Measurements from ENCODE around the gene PEX14. TPM values are rescaled to one million over a fixed set of nuclear protein-coding genes. Genes with fewer than 3 reads are reported as not detected.

Gene PEX14
- total RNA-seq, 2 experiments from 2014 or later, result 13.3 to 14.8 TPM

GRCh38 chr1:10673109-10673711 lies 198.5 kb downstream of the PEX14 start:
- no peak overlapping the region for H3K4me3 ChIP-seq (ENCODE audit: low read length)
- no peak for TF ChIP-seq CTCF (IDR thresholded peaks at IDR 0.05)
- CTCF ChIA-PET, result no interaction called here

GRCh38 chr1:10674222-10674621 lies 199.5 kb downstream of the PEX14 start:
- no peak overlapping the region for H3K27ac ChIP-seq (ENCODE audit: low read depth in 1 of 2, low read length in 2 of 2)
- POLR2A ChIA-PET, result no interaction called here
- intact Hi-C loops (cut with DNase I, micrococcal nuclease), result no loop called here
- ATAC-seq (ENCODE audit: poor library complexity) (no peak), DNase-seq (no peak)
- H3K36me3 ChIP-seq (ENCODE audit: insufficient read depth, low read length), result no peaks in the 10 kb centered on the region
- no peaks in the 10 kb centered on the region for H3K4me1 ChIP-seq (ENCODE audit: insufficient read depth, low read length)
- Mint-ChIP-seq H3K36me3 (ENCODE audit: low read depth) (no peaks in the 10 kb centered on the region), H3K27ac (no peak overlapping the region), H3K27me3 (no peaks in the 10 kb centered on the region), H3K4me3 (no peak overlapping the region), H3K9me3 (no peaks in the 10 kb centered on the region), H3K4me1 (ENCODE audit: low read depth) (no peaks in the 10 kb centered on the region)
- no peak for TF ChIP-seq CTCF (IDR thresholded peaks at IDR 0.05)
- H3K27me3 ChIP-seq (ENCODE audit: control insufficient read depth in 1 of 2, insufficient read depth in 2 of 2, low read length in 2 of 2), result no peaks in the 10 kb centered on the region
- H3K9me3 ChIP-seq (ENCODE audit: control insufficient read depth in 1 of 2, insufficient read depth in 1 of 2, low read length in 2 of 2), result no peaks in the 10 kb centered on the region
- H3K4me3 ChIP-seq (ENCODE audit: low read length), result no peak overlapping the region
- CTCF ChIA-PET, result no interaction called here

More at GRCh38 chr1:10673109-10673711, 198.5 kb downstream of the PEX14 start:
- Histone ChIP-seq H3K36me3 (ENCODE audit: insufficient read depth, low read length) (no peaks in the 10 kb centered on the region), H3K27me3 (ENCODE audit: control insufficient read depth in 1 of 2, insufficient read depth in 2 of 2, low read length in 2 of 2) (no peaks in the 10 kb centered on the region), H3K9me3 (ENCODE audit: control insufficient read depth in 1 of 2, insufficient read depth in 1 of 2, low read length in 2 of 2) (no peaks in the 10 kb centered on the region), H3K27ac (ENCODE audit: low read depth in 1 of 2, low read length in 2 of 2) (no peak overlapping the region), H3K4me1 (ENCODE audit: insufficient read depth, low read length) (no peaks in the 10 kb centered on the region)
- intact Hi-C loops (cut with DNase I, micrococcal nuclease), result no loop called here
- H3K4me3 Mint-ChIP-seq, result no peak overlapping the region
- H3K27ac Mint-ChIP-seq, result no peak overlapping the region
- H3K36me3 Mint-ChIP-seq (ENCODE audit: low read depth), result no peaks in the 10 kb centered on the region
- DNase-seq (no peak), ATAC-seq (ENCODE audit: poor library complexity) (no peak)
- H3K4me1 Mint-ChIP-seq (ENCODE audit: low read depth), result no peaks in the 10 kb centered on the region
- POLR2A ChIA-PET, result no interaction called here
- H3K9me3 Mint-ChIP-seq, result no peaks in the 10 kb centered on the region
- no peaks in the 10 kb centered on the region for H3K27me3 Mint-ChIP-seq

GRCh38 chr1:10674700-10675609 lies 200.2 kb downstream of the PEX14 start:
- Mint-ChIP-seq H3K4me3 (no peak overlapping the region), H3K4me1 (ENCODE audit: low read depth) (no peaks in the 10 kb centered on the region), H3K27ac (no peak overlapping the region), H3K36me3 (ENCODE audit: low read depth) (no peaks in the 10 kb centered on the region), H3K27me3 (no peaks in the 10 kb centered on the region), H3K9me3 (no peaks in the 10 kb centered on the region)
- Histone ChIP-seq H3K4me1 (ENCODE audit: insufficient read depth, low read length) (no peaks in the 10 kb centered on the region), H3K36me3 (ENCODE audit: insufficient read depth, low read length) (no peaks in the 10 kb centered on the region), H3K27ac (ENCODE audit: low read depth in 1 of 2, low read length in 2 of 2) (no peak overlapping the region), H3K4me3 (ENCODE audit: low read length) (no peak overlapping the region), H3K9me3 (ENCODE audit: control insufficient read depth in 1 of 2, insufficient read depth in 1 of 2, low read length in 2 of 2) (no peaks in the 10 kb centered on the region), H3K27me3 (ENCODE audit: control insufficient read depth in 1 of 2, insufficient read depth in 2 of 2, low read length in 2 of 2) (no peaks in the 10 kb centered on the region)
- ChIA-PET POLR2A (no interaction called here), CTCF (no interaction called here)
- TF ChIP-seq CTCF (IDR thresholded peaks at IDR 0.05), result no peak
- intact Hi-C loops (cut with DNase I, micrococcal nuclease), result no loop called here
- DNase-seq, result no peak
- ATAC-seq (ENCODE audit: poor library complexity), result no peak
